ENCODE measurements around the gene SIRT5.

DNA sequence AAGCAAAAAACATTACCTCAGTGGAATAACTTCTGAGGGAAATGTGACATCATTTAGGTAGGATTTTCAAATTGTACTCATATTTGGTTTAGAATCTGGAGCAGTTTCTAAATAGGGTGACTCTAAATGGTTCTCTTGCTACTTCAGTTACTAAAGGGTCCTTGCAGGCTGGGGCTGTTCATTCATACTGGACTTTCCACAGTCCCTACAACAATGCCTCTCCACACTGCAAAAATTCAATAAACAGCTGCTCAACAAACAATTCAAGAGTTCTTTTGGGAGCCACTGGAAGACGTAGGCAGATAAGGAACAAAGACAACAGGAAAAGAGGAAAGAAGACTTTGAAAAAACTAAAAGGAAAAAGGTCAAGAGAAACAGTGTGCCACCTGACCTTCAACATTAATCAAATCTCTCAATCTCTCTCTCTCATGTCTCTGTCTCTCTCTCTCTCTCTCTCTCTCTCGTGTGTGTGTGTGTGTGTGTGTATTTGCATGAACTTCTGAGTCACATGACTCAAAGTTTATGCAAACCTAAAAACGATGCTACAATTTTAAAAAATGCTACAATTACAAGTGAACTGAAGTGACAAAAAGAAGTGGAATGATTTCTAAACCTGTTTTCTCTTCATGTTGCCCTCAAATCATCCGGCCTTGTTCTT is 55.2 kb downstream of the SIRT5 start:
- TF ChIP-seq, protein P1, sequence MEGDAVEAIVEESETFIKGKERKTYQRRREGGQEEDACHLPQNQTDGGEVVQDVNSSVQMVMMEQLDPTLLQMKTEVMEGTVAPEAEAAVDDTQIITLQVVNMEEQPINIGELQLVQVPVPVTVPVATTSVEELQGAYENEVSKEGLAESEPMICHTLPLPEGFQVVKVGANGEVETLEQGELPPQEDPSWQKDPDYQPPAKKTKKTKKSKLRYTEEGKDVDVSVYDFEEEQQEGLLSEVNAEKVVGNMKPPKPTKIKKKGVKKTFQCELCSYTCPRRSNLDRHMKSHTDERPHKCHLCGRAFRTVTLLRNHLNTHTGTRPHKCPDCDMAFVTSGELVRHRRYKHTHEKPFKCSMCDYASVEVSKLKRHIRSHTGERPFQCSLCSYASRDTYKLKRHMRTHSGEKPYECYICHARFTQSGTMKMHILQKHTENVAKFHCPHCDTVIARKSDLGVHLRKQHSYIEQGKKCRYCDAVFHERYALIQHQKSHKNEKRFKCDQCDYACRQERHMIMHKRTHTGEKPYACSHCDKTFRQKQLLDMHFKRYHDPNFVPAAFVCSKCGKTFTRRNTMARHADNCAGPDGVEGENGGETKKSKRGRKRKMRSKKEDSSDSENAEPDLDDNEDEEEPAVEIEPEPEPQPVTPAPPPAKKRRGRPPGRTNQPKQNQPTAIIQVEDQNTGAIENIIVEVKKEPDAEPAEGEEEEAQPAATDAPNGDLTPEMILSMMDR (IDR thresholded peaks at IDR 0.05): no peak
- TF ChIP-seq EP300 (IDR thresholded peaks at IDR 0.05): no peak

All from tibial nerve (tissue), 4 donors.